ENCODE data around the gene CDC26. TPM values are rescaled to one million over a fixed set of nuclear protein-coding genes. Genes with fewer than 3 reads are reported as not detected.

CDC26 gene
- total RNA-seq, 1 donor from 2014 or later, result 37.0 TPM

DNA sequence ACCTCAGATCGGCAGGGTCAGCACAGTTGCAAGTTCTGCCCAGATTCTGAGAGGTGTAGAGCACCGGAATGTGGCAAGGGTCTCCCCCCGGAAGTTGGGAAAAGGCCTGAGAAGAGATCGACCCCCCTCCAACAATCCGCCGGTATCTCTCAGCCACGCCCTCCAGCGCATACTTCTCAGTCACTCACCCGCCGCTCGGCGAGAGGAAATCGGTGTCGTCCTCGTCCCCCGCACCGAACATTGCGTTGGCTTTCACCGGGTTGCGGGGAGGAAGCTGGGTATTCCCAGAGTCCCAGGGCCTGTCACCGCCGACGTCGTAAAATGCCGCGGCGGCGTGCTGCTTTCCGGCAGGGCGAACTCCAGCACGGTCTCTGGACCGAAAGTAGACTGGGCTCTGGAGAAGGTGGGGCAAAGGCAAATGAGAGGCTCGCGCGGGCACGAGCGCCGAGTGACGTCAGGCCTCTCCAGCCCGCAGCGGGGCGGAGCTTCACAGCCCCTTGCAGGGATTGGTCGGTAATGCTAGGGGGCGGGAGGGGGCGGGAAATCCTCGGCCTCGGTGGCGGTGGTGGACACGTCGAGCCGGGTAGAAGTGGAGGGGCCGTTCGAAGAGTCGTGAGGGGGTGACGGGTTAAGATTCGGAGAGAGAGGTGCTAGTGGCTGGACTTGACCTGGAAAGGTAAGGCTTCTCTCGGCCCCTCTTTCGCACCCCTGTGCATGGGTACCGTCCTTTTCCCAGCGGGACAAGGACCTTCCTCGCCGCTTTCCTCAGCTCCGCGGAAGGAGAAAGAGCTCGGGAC lies 54.2 kb downstream of the CDC26 start, which contains the start of the genes FKBP15 and SLC31A1:
FKBP15 (minus strand) TSS at position 275 of the 797 bp plus-strand sequence; CDS start at position 241, 34 bp downstream.
SLC31A1 (plus strand) TSS at position 542 of the 797 bp plus-strand sequence. CDS start 34,605 bp downstream, outside the sequence.
- Histone ChIP-seq H3K36me3 (peaks cover 9% of the 10 kb centered on the region), H3K4me1 (peaks cover 83% of the 10 kb centered on the region), H3K9me3 (replicated peaks) (no peaks in the 10 kb centered on the region), H3K4me3 (peak within 1 kb of the TSS; percentile 87), H3K27me3 (ENCODE audit: low read depth) (no peaks in the 10 kb centered on the region), H3K27ac (replicated peaks) (peak within 1 kb of the TSS; percentile 92)
- intact Hi-C loops (cut with micrococcal nuclease), result no loop called here
- TF ChIP-seq CTCF (IDR thresholded peaks at IDR 0.05; ENCODE audit: borderline replicate concordance), result no peak
- DNase-seq, result peak; percentile 98

GRCh38 chr9:113220467-113221002 lies 54.8 kb downstream of the CDC26 start:
- intact Hi-C loops (cut with micrococcal nuclease), result no loop called here
- H3K4me1 ChIP-seq, result peaks cover 82% of the 10 kb centered on the region
- no peak for DNase-seq

GRCh38 chr9:113219969-113220368 lies 55.4 kb downstream of the CDC26 start:
- intact Hi-C loops (cut with micrococcal nuclease), result no loop called here
- peak overlapping the region; percentile 92 for H3K27ac ChIP-seq (replicated peaks)

More at GRCh38 chr9:113220467-113221002, 54.8 kb downstream of the CDC26 start:
- Histone ChIP-seq H3K27ac (replicated peaks) (peak overlapping the region; percentile 92), H3K27me3 (ENCODE audit: low read depth) (no peaks in the 10 kb centered on the region), H3K9me3 (replicated peaks) (no peaks in the 10 kb centered on the region), H3K4me3 (peak overlapping the region; percentile 87), H3K36me3 (peaks cover 9% of the 10 kb centered on the region)
- no peak for TF ChIP-seq CTCF (IDR thresholded peaks at IDR 0.05; ENCODE audit: borderline replicate concordance)

GRCh38 chr9:113219186-113219936 lies 56.0 kb downstream of the CDC26 start:
- intact Hi-C loops (cut with micrococcal nuclease), result no loop called here
- no peaks in the 10 kb centered on the region for H3K9me3 ChIP-seq (replicated peaks)
- H3K4me3 ChIP-seq, result peak overlapping the region; percentile 87
- H3K27me3 ChIP-seq (ENCODE audit: low read depth), result no peaks in the 10 kb centered on the region
- peak overlapping the region; percentile 92 for H3K27ac ChIP-seq (replicated peaks)
- H3K4me1 ChIP-seq, result peaks cover 77% of the 10 kb centered on the region
- DNase-seq, result no peak
- H3K36me3 ChIP-seq, result peaks cover 4% of the 10 kb centered on the region
- no peak for TF ChIP-seq CTCF (IDR thresholded peaks at IDR 0.05; ENCODE audit: borderline replicate concordance)

More at GRCh38 chr9:113219969-113220368, 55.4 kb downstream of the CDC26 start:
- TF ChIP-seq CTCF (IDR thresholded peaks at IDR 0.05; ENCODE audit: borderline replicate concordance), result no peak
- no peak for DNase-seq
- Histone ChIP-seq H3K27me3 (ENCODE audit: low read depth) (no peaks in the 10 kb centered on the region), H3K4me3 (peak overlapping the region; percentile 87), H3K36me3 (peaks cover 7% of the 10 kb centered on the region), H3K9me3 (replicated peaks) (no peaks in the 10 kb centered on the region), H3K4me1 (peaks cover 82% of the 10 kb centered on the region)

Other genes with a start within 250 kb of the CDC26 start
- gene ZFP37, start 218.8 kb downstream of the CDC26 start, total RNA-seq, result 1.0 TPM
- gene SLC31A2, start 124.6 kb downstream of the CDC26 start, total RNA-seq, result 10.7 TPM
- gene FKBP15, start 54.3 kb downstream of the CDC26 start, total RNA-seq, result 19.0 TPM
- gene SLC31A1, start 54.0 kb downstream of the CDC26 start, total RNA-seq, result 12.6 TPM
- gene PRPF4, start 86 bp upstream of the CDC26 start, total RNA-seq, result 11.2 TPM
- gene RNF183, start 27.8 kb upstream of the CDC26 start, total RNA-seq, result not detected
- gene WDR31, start 64.7 kb upstream of the CDC26 start, total RNA-seq, result 12.4 TPM
- gene BSPRY, start 74.0 kb upstream of the CDC26 start, total RNA-seq, result 0.25 TPM
- gene HDHD3, start 101.4 kb upstream of the CDC26 start, total RNA-seq, result 8.9 TPM
- 75.6 TPM for gene ALAD, start 125.7 kb upstream of the CDC26 start, total RNA-seq
- 22.5 TPM for gene POLE3, start 135.1 kb upstream of the CDC26 start, total RNA-seq
- 0.14 TPM for gene C9orf43, start 135.2 kb upstream of the CDC26 start, total RNA-seq
- gene RGS3, start 188.2 kb upstream of the CDC26 start, total RNA-seq, result 187 TPM